Tibial nerve (tissue), 4 donors: Measurements from ENCODE around the gene FBN3.

ENCODE experiments used
- EP300 ChIP-seq, 2 donors: sonication (generic); formaldehyde crosslinking; IDR thresholded peaks; one replicate each; pipeline ENCODE4 v1.6.1; 2017; ENCODE audit warnings: antibody characterized with exemption in 2 of 2, mild to moderate bottlenecking in 1 of 2
- POLR2A ChIP-seq, 2 donors: fragments of 450-650 bp; IDR thresholded peaks; one replicate each; pipeline ENCODE4 v1.6.1; 2017; ENCODE audit warnings: antibody characterized with exemption in 2 of 2, mild to moderate bottlenecking in 2 of 2, moderate library complexity in 2 of 2
- TF ChIP-seq, protein P1 (sequence below), 5 experiments: fragments of 200-600 bp in 3 of 5; fragments of 450-650 bp in 2 of 5; sonication (generic) in 3 of 5; IDR thresholded peaks; one replicate each; pipeline ENCODE4 v1.5.1; 2016 to 2019; ENCODE audit warnings: antibody characterized with exemption in 5 of 5, mild to moderate bottlenecking in 3 of 5, moderate library complexity in 2 of 5

DNA sequence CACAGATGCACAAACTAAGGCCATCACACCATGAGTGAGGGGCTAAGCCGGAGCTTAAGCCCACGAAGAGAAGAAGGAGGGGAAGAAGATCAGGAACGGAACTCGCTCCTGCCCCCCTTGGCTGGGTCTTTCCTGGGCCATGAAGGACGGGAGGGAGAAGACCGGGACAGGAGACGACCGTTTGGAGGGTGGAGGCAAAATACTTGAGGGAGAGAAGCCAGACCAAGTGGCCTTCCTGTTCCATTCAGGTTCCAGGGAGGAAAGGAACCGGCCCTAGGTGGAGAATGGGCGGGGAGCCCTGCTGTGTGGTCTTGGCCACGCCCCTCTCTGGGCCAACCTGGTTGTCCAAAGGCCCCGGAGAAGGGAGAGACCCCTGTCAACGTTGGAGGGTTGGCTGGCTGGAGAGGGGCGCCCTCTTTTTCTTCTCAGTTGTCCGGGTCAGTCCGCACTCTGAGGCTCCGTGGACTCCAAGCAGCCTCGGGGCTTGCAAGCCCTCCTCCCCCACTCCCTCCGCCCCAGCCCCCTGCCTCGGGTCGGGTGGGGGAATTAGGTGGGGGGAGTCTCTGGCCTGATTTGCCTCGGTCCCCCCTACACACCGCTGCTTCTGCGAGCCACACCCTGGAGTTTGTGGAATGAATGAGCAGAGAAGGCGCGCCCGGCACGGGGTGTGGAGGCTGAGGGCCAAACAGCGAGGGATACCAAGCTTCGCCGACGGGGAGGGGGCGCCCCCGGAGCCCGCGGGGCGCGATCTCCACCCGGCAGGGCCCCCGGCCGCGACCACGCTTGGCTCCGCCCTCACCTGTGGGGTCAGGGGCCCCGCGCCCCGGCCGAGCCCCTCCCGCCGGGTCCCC is 757 bp downstream of the FBN3 start:
- TF ChIP-seq, protein P1, sequence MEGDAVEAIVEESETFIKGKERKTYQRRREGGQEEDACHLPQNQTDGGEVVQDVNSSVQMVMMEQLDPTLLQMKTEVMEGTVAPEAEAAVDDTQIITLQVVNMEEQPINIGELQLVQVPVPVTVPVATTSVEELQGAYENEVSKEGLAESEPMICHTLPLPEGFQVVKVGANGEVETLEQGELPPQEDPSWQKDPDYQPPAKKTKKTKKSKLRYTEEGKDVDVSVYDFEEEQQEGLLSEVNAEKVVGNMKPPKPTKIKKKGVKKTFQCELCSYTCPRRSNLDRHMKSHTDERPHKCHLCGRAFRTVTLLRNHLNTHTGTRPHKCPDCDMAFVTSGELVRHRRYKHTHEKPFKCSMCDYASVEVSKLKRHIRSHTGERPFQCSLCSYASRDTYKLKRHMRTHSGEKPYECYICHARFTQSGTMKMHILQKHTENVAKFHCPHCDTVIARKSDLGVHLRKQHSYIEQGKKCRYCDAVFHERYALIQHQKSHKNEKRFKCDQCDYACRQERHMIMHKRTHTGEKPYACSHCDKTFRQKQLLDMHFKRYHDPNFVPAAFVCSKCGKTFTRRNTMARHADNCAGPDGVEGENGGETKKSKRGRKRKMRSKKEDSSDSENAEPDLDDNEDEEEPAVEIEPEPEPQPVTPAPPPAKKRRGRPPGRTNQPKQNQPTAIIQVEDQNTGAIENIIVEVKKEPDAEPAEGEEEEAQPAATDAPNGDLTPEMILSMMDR (IDR thresholded peaks at IDR 0.05), result no peak
- TF ChIP-seq POLR2A (IDR thresholded peaks at IDR 0.05) (no peak), EP300 (IDR thresholded peaks at IDR 0.05) (no peak)
